ENCODE data around the gene GPR119.
"Not testable (repeated sequence)": the region's sequence is repeated elsewhere in the genome, so short reads cannot be mapped to it uniquely, and the experiment has no call there.

The GPR119 gene

DNA sequence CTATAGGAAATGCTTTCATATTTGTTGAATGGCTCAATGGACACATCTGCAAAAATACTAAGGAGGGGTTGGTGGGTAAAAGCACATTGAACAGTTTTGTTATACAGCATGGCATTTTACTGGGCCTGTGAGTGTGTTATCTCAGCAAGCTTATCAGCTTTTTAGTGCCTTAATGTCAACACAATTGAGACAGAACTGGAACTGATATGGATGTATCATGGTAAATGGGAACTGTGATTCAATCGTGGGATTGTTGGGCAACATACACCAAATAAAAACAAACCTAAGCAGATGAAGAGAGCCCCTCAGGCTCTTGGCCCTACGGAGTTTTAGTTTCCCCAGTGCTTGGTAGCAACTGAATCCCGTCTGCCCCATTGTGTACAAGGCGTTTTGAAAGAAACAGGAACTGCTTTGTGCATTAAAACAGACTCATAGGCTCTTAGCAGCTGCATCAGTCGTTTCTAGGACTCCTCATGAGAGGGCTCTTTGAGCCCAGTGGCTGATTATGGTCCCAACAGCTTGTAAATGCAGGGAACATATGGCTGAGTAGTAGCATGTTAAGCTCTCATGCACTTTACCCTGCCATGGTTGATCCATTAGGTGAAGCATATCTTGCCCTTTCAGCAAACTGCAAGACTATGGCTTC is 7.3 kb downstream of the GPR119 start:
- H3K9ac ChIP-seq (ENCODE audit: low read depth, low read length), result no peak overlapping the region

DNA sequence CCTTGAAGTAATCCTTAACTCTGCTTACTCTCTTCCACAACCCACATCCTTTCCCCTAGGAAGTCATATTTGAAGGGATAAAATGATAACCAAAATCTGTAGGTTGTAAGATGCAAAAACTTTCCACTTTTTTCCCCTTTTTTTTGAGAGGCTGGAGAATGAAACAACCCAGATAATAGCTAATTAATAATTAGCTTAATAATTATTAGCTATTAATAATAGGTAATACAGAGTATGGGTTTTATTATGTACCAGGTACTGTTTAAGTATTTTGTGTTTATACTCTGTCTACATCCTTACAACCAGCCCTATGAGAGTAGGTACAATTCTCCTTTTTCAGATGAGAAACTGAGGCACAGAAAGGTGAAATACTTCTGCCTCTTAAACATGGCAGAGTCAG is 9.4 kb downstream of the GPR119 start:
- H3K9me3 ChIP-seq (ENCODE audit: control insufficient read depth, insufficient read depth, low read length), result no peaks in the 10 kb centered on the region
- H3K9ac ChIP-seq (ENCODE audit: low read depth, low read length), result no peak overlapping the region
- no peaks in the 10 kb centered on the region for H3K36me3 ChIP-seq (ENCODE audit: insufficient read depth, low read length)

More for the DNA sequence above, 7.3 kb downstream of the GPR119 start:
- Histone ChIP-seq H3K36me3 (ENCODE audit: insufficient read depth, low read length) (no peaks in the 10 kb centered on the region), H3K4me1 (ENCODE audit: insufficient read depth, low read length) (no peaks in the 10 kb centered on the region), H3K9me3 (ENCODE audit: control insufficient read depth, insufficient read depth, low read length) (no peaks in the 10 kb centered on the region)

DNA sequence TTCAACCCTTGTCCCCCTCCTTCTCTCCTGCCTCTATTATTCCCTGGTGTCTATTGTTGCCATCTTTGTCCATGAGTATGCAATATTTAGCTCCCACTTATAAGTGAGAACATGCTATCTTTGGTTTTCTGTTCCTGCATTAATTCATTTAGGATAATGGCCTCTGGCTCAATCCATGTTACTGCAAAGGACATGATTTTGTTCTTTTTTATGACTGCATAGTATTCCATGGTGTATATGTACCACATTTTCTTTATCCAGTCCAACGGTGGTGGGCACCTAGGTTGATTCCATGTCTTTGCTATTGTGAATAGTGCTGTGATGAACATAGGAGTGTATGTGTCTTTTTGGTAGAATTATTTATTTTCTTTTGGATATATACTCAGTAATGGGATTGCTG is 33.4 kb downstream of the GPR119 start:
- not testable (repeated sequence) for H3K9ac ChIP-seq (ENCODE audit: low read depth, low read length); H3K9me3 ChIP-seq (ENCODE audit: control insufficient read depth, insufficient read depth, low read length); H3K36me3 ChIP-seq (ENCODE audit: insufficient read depth, low read length); H3K4me1 ChIP-seq (ENCODE audit: insufficient read depth, low read length)

More for the DNA sequence above, 9.4 kb downstream of the GPR119 start:
- H3K4me1 ChIP-seq (ENCODE audit: insufficient read depth, low read length), result no peaks in the 10 kb centered on the region

DNA sequence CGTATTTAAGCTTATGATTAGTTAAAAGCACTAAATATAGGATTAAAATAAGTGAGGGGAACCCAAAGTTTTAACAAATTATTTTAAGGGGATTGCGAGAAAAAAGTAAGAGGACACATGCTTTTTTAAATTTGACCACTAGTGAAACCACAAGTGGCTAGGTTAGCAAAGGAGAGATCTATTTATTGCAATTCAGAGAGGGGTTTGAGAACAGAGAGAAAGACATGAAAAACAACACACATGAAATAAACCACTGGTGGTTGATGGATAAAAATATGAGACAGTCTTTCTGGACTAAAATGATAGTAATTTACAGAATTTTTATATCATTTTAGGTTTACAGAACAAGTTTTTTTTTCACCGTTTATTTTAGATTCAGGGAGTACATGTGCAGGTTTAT is 33.9 kb downstream of the GPR119 start:
- Histone ChIP-seq H3K36me3 (ENCODE audit: insufficient read depth, low read length) (no peaks in the 10 kb centered on the region), H3K4me1 (ENCODE audit: insufficient read depth, low read length) (no peaks in the 10 kb centered on the region), H3K9ac (ENCODE audit: low read depth, low read length) (no peak overlapping the region), H3K9me3 (ENCODE audit: control insufficient read depth, insufficient read depth, low read length) (no peaks in the 10 kb centered on the region)

DNA sequence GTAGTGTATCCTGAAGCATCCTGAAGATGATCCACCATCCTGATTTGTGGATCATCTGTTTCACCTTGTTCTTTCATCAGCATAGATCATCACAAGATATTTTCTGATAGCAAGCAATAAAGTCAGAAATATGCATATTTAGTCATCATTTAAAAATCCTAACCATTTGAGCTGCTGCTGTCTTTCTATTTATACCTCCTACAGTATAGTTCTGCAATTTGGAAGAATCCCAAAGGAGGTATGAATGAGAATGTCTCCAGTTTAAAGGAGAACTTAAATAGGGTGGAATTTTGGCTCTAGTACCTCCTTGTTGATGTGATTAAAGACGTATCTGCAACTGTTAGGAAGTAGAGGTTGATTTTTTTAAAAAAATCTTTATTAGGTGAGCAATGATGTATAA is 38.2 kb downstream of the GPR119 start:
- Histone ChIP-seq H3K9me3 (ENCODE audit: control insufficient read depth, insufficient read depth, low read length) (no peaks in the 10 kb centered on the region), H3K4me1 (ENCODE audit: insufficient read depth, low read length) (peaks cover 19% of the 10 kb centered on the region), H3K9ac (ENCODE audit: low read depth, low read length) (no peak overlapping the region), H3K36me3 (ENCODE audit: insufficient read depth, low read length) (no peaks in the 10 kb centered on the region)

- peak overlapping the region; percentile 22 for H3K9ac ChIP-seq (ENCODE audit: low read depth, low read length)
- no peaks in the 10 kb centered on the region for H3K36me3 ChIP-seq (ENCODE audit: insufficient read depth, low read length)
These were observed 42.1 kb downstream of the GPR119 start for GRCh38 chrX:130343411-130343810.

DNA sequence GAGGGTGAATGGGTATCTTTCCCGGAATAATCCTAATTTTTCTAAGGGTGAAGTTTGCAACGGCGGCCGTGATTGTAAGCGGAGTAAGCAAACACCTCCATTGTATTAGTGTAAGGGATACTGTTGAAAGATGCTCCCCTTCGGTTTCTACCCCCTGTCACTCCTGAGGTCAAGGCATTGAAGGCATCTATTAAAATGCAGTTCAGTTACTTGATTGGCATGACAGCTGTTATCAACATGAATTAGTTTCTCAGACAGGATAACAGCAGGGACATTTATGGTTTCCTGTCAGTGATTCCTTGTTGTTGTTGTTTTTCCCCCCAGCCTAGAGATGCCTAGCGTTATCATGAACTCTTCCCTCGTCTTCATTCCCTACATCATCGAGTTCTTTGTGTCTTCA is 45.2 kb downstream of the GPR119 start:
- no peaks in the 10 kb centered on the region for H3K9me3 ChIP-seq (ENCODE audit: control insufficient read depth, insufficient read depth, low read length)
- no peaks in the 10 kb centered on the region for H3K36me3 ChIP-seq (ENCODE audit: insufficient read depth, low read length)
- H3K4me1 ChIP-seq (ENCODE audit: insufficient read depth, low read length), result peaks cover 23% of the 10 kb centered on the region
- peak overlapping the region; percentile 58; the same call in 1 of the 2 replicates for H3K9ac ChIP-seq (ENCODE audit: low read depth, low read length)

More at GRCh38 chrX:130343411-130343810, 42.1 kb downstream of the GPR119 start:
- Histone ChIP-seq H3K4me1 (ENCODE audit: insufficient read depth, low read length) (peaks cover 23% of the 10 kb centered on the region), H3K9me3 (ENCODE audit: control insufficient read depth, insufficient read depth, low read length) (no peaks in the 10 kb centered on the region)

GRCh38 chrX:130339408-130340222 is 45.9 kb downstream of the GPR119 start, which contains the start of gene SLC25A14:
SLC25A14 (plus strand) TSS chrX:130339919; CDS start chrX:130340279, 360 bp downstream.
- H3K9me3 ChIP-seq (ENCODE audit: control insufficient read depth, insufficient read depth, low read length), result no peaks in the 10 kb centered on the region
- peak within 1 kb of the TSS; percentile 58 for H3K9ac ChIP-seq (ENCODE audit: low read depth, low read length)
- peaks cover 23% of the 10 kb centered on the region for H3K4me1 ChIP-seq (ENCODE audit: insufficient read depth, low read length)
- H3K36me3 ChIP-seq (ENCODE audit: insufficient read depth, low read length), result no peaks in the 10 kb centered on the region

GRCh38 chrX:130338869-130339268 is 46.6 kb downstream of the GPR119 start:
- H3K36me3 ChIP-seq (ENCODE audit: insufficient read depth, low read length); H3K9me3 ChIP-seq (ENCODE audit: control insufficient read depth, insufficient read depth, low read length): not testable (repeated sequence)
- Histone ChIP-seq H3K4me1 (ENCODE audit: insufficient read depth, low read length) (peaks cover 19% of the 10 kb centered on the region), H3K9ac (ENCODE audit: low read depth, low read length) (peak overlapping the region; percentile 58; the same call in 1 of the 2 replicates)

DNA sequence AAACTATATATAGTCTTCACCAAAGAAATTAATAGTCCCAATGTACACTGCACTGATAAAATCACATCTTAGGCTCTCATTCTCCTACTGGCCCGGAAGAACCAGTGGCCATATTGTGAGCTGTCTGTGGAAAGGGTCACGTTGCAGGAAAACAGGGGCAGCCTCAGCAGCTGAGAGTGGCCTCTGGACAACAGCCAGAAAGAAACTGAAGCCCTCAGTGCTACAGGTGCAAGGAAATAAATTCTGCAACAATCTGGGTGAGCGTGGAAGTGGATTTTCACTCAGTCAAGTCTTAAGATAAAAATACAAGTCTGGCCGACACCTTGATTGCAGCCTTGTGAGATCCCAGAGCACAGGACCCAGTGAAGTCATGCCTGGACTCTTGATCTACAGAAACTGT is 48.9 kb downstream of the GPR119 start:
- no peaks in the 10 kb centered on the region for H3K9me3 ChIP-seq (ENCODE audit: control insufficient read depth, insufficient read depth, low read length)
- H3K4me1 ChIP-seq (ENCODE audit: insufficient read depth, low read length), result no peaks in the 10 kb centered on the region
- no peaks in the 10 kb centered on the region for H3K36me3 ChIP-seq (ENCODE audit: insufficient read depth, low read length)
- no peak overlapping the region for H3K9ac ChIP-seq (ENCODE audit: low read depth, low read length)

Data from ES-I3 (cell line).